ENCODE results near the gene PRKCSH. TPM values are rescaled to one million over a fixed set of nuclear protein-coding genes. Genes with fewer than 3 reads are reported as not detected.
A peak's percentile ranks its signal among the peaks of the same experiment; 100 is the strongest.
"Not testable (repeated sequence)": the region's sequence is repeated elsewhere in the genome, so short reads cannot be mapped to it uniquely, and the experiment has no call there.

PRKCSH gene
- total and polyA plus RNA-seq, 2 donors from 2014 or later: 182 to 278 TPM

DNA sequence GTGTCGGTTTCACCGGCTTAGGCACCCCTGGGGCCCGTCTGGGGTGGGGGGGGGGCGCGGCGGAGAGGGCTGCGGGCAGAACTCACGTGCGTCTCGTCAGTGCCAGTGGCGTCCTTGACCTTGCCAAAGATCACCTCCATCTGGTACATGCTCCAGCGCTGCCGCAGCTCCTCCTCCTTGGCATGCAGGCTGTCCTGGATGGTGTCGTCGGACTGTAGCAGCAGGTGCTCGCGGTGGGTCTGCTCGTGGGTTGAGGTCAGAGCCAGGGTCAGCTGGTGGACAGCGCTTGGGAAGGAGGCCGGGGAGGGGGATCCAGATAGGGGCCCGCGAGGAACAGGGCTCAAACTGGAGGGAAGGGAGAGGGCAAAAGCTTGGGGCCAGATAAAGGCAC is 11.6 kb upstream of the PRKCSH start:
- H3K4me3 ChIP-seq (ENCODE audit: low read length in 3 of 3): no peak overlapping the region
- no peak overlapping the region for H3K9ac ChIP-seq (ENCODE audit: low read length in 3 of 3)
- peaks cover 11% of the 10 kb centered on the region for H3K27me3 ChIP-seq (ENCODE audit: control insufficient read depth, insufficient read depth, low read length)
- peaks cover 0 to 17% (median 6%) of the 10 kb centered on the region in 3 donors for H3K4me1 ChIP-seq (ENCODE audit: control insufficient read depth in 2 of 3, insufficient read depth in 2 of 3, low read depth in 1 of 3, low read length in 3 of 3)
- no peak overlapping the region for H3K27ac ChIP-seq (ENCODE audit: low read depth in 2 of 2, low read length in 2 of 2)
- DNase-seq (peak in 1 of 5 donors; percentile 65), FAIRE-seq (no peak)
- no peaks in the 10 kb centered on the region for H3K9me3 ChIP-seq (ENCODE audit: control insufficient read depth in 2 of 3, insufficient read depth in 1 of 3, low read length in 3 of 3)
- intact Hi-C loops (cut with DNase I): no loop called here
- TF ChIP-seq, protein P1, sequence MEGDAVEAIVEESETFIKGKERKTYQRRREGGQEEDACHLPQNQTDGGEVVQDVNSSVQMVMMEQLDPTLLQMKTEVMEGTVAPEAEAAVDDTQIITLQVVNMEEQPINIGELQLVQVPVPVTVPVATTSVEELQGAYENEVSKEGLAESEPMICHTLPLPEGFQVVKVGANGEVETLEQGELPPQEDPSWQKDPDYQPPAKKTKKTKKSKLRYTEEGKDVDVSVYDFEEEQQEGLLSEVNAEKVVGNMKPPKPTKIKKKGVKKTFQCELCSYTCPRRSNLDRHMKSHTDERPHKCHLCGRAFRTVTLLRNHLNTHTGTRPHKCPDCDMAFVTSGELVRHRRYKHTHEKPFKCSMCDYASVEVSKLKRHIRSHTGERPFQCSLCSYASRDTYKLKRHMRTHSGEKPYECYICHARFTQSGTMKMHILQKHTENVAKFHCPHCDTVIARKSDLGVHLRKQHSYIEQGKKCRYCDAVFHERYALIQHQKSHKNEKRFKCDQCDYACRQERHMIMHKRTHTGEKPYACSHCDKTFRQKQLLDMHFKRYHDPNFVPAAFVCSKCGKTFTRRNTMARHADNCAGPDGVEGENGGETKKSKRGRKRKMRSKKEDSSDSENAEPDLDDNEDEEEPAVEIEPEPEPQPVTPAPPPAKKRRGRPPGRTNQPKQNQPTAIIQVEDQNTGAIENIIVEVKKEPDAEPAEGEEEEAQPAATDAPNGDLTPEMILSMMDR (IDR thresholded peaks at IDR 0.05; ENCODE audit: borderline replicate concordance, extremely low read depth, insufficient read depth): no peak
- H3K36me3 ChIP-seq (ENCODE audit: control insufficient read depth in 2 of 3, insufficient read depth in 3 of 3, low read length in 3 of 3): no peaks in the 10 kb centered on the region

DNA sequence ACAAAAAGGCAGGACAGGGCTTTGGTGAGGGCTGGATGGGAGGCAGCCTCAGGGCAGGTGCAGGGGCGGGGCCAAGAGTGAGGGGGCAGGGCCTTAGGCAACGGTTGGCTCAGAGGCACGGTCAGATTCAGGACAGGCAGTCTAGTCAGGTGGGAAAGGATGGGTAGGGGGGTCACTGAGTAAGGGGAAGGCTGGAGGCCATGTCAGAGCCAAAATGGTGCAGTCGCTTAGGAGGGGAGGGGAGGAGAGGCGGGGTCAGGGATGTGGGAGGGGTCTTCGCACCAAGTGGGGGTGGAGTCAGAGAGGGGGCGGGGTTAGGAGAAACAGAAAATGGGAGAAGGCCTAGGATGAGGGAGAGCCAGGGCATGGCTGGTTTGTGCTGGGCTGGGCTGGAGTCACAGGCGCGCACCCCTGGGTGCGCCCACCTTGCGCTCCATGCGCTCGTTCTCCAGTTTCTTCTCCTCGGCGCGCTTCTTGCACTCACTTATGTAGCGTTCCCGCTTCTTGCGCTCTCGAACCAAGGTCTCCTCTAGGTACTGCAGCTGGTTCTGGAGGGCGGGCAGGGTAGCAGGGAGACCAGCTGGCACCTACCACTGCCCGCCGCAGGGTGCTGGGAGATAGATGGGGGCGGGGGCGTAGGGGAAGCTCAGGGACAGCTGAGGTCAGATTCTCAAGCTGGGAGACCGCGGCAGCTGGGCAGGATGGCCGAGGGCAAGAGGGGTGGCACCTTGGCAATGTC is 9.5 kb upstream of the PRKCSH start:
- H3K9me3 ChIP-seq (ENCODE audit: control insufficient read depth in 2 of 3, insufficient read depth in 1 of 3, low read length in 3 of 3): no peaks in the 10 kb centered on the region
- DNase-seq: no peak
- TF ChIP-seq, protein P1 (IDR thresholded peaks at IDR 0.05; ENCODE audit: borderline replicate concordance, extremely low read depth, insufficient read depth): no peak
- H3K4me3 ChIP-seq (ENCODE audit: low read length in 3 of 3): no peak overlapping the region
- H3K9ac ChIP-seq (ENCODE audit: low read length in 3 of 3): no peak overlapping the region
- H3K4me1 ChIP-seq (ENCODE audit: control insufficient read depth in 2 of 3, insufficient read depth in 2 of 3, low read depth in 1 of 3, low read length in 3 of 3): peaks cover 0 to 11% (median 2%) of the 10 kb centered on the region in 3 donors
- no peaks in the 10 kb centered on the region for H3K36me3 ChIP-seq (ENCODE audit: control insufficient read depth in 2 of 3, insufficient read depth in 3 of 3, low read length in 3 of 3)
- no peak for FAIRE-seq
- intact Hi-C loops (cut with DNase I): no loop called here
- H3K27me3 ChIP-seq (ENCODE audit: control insufficient read depth, insufficient read depth, low read length): peaks cover 8% of the 10 kb centered on the region
- H3K27ac ChIP-seq (ENCODE audit: low read depth in 2 of 2, low read length in 2 of 2): no peak overlapping the region

DNA sequence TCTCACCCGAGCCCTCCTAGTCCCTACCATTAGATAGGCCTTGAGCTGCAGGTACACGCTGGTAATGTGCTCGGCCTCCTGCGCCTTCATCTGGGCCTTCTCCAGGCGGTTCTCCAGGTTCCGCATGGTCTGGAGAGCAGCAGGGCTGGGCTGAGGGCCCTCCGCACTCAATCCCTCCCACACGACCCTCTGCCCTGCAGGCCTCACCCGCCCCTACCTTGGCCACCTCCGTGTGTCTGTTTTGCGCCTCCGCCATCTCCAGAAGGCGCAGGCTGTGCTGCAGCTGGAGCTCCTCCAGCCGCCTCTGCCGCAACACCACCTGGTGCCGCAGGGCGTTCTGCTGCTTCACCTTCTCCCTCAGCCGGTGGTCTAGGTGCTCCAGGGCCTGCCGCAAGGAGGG is 8.8 kb upstream of the PRKCSH start:
- no peaks in the 10 kb centered on the region for H3K9me3 ChIP-seq (ENCODE audit: control insufficient read depth in 2 of 3, insufficient read depth in 1 of 3, low read length in 3 of 3)
- FAIRE-seq: no peak
- H3K4me1 ChIP-seq (ENCODE audit: control insufficient read depth in 2 of 3, insufficient read depth in 2 of 3, low read depth in 1 of 3, low read length in 3 of 3): peaks cover 0 to 4% (median 0%) of the 10 kb centered on the region in 3 donors
- no peak overlapping the region for H3K4me3 ChIP-seq (ENCODE audit: low read length in 3 of 3)
- H3K36me3 ChIP-seq (ENCODE audit: control insufficient read depth in 2 of 3, insufficient read depth in 3 of 3, low read length in 3 of 3): no peaks in the 10 kb centered on the region
- DNase-seq: no peak
- TF ChIP-seq, protein P1 (IDR thresholded peaks at IDR 0.05; ENCODE audit: borderline replicate concordance, extremely low read depth, insufficient read depth): no peak
- H3K9ac ChIP-seq (ENCODE audit: low read length in 3 of 3): no peak overlapping the region
- H3K27me3 ChIP-seq (ENCODE audit: control insufficient read depth, insufficient read depth, low read length): peaks cover 8% of the 10 kb centered on the region
- intact Hi-C loops (cut with DNase I): no loop called here
- no peak overlapping the region for H3K27ac ChIP-seq (ENCODE audit: low read depth in 2 of 2, low read length in 2 of 2)

DNA sequence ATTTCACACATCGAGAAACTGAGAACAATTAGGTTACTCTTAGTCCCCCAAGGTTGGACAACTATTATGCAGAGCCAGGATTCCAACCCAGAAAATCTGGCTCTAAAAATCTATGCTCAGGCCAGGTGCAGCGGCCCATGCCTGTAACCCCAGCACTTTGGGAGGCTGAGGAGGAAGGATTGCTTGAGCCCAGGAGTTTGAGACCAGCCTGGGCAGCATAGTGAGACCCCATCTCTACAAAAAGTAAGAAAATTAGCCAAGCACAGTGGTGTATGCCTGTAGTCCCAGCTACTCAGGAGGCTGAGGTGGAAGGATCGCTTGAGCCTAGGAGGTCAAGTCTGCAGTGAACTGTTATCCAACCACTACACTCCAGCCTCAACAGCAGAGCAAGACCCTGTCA is 1.9 kb upstream of the PRKCSH start:
- FAIRE-seq; H3K27me3 ChIP-seq (ENCODE audit: control insufficient read depth, insufficient read depth, low read length); intact Hi-C loops (cut with DNase I); H3K36me3 ChIP-seq (ENCODE audit: control insufficient read depth in 2 of 3, insufficient read depth in 3 of 3, low read length in 3 of 3); H3K9me3 ChIP-seq (ENCODE audit: control insufficient read depth in 2 of 3, insufficient read depth in 1 of 3, low read length in 3 of 3); H3K4me3 ChIP-seq (ENCODE audit: low read length in 3 of 3); DNase-seq; H3K27ac ChIP-seq (ENCODE audit: low read depth in 2 of 2, low read length in 2 of 2); H3K9ac ChIP-seq (ENCODE audit: low read length in 3 of 3): not testable (repeated sequence)
- peaks cover 0 to 16% (median 8%) of the 10 kb centered on the region in 3 donors for H3K4me1 ChIP-seq (ENCODE audit: control insufficient read depth in 2 of 3, insufficient read depth in 2 of 3, low read depth in 1 of 3, low read length in 3 of 3)

All from kidney (tissue), 14 donors.